Stimulated activated CD4-positive, alpha-beta T cell treated with anti-CD3 and anti-CD28 coated beads, Interleukin-1b, Interleukin-23, amount 100 ng/mL, for 1 hour (primary cell): ENCODE results near the gene PVRIG.
A peak's percentile ranks its signal among the peaks of the same experiment; 100 is the strongest.
"Not testable (repeated sequence)": the region's sequence is repeated elsewhere in the genome, so short reads cannot be mapped to it uniquely, and the experiment has no call there.

Experiments
- DNase-seq, 2 donors: peaks; one replicate each; pipeline ENCODE4 v3.0.0-alpha.2; 2020; ENCODE audit warnings: low read depth in 2 of 2

PVRIG gene

DNA sequence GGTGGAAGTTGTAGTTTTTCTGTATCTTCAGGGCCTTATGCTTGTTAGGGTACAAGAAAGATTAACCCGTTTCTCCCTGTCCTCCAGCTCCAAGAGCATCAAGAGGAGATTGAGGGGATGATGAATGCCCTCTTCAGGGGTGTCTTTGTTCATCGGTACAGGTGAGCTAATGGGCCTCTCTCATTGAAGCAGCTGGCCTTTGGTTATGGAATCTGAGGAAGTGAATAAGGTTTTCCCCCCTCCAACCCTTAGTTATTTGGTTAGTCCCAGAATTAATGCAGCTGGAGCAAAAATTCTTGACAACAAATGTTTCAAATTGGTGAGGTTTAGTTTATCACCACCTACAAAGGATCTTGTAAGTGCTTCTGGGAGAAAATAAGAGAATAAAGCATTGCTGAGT lies 24.5 kb upstream of the PVRIG start:
- no peak for DNase-seq

DNA sequence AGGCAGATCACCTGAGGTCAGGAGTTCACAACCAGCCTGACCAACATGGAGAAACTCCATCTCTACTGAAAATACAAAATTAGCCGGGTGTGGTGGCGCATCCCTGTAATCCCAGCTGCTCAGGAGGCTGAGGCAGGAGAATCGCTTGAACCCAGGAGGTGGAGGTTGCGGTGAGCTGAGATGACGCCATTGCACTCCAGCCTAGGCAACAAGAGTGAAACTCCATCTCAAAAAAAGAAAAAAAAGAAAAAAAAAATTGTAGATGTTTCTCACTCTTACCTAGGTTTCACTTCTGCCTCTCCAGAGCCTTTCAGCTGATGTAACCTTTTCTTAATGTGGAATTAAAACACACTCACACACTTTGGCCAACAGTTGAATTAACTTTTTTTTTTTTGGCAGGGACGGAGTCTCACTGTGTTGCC lies 23.8 kb upstream of the PVRIG start:
- not testable (repeated sequence) for DNase-seq

DNA sequence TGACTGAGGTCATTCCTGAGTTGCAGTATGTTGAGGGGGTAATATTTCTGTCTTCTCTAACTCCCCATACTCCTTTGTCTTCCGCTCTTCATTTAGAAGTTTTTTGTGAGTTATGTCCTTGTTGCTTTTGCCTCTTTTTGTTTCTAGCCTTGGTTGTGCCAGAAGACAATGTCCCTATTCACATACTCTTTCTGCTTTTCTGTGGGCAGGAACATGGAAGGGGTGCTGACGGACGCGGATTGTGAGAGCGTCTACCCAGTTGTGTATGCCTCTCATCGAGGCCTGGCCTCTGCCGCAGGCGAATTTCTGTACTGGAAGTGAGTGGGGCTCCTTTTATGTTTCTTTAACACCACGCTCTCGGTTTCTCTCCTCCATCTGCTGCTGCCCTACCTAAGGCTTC lies 21.5 kb upstream of the PVRIG start:
- no peak for DNase-seq

DNA sequence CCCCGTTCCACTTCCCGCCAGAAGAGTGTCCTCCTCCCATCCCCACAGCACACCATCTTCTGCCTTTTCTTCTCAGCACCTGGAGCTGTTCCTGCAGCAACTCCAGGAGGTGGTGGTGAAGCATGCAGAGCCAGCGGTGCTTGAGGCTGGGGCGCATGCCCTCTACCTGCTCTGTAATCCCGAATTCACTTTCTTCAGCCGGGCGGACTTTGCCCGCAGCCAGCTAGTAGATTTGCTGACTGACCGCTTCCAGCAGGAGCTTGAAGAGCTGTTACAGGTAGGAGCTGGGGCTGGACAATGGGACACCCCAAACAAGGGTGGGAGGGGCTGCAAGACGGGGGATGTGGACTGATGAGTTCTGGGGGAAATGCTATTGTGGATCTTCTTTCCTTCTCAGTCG lies 19.1 kb upstream of the PVRIG start:
- no peak for DNase-seq

DNA sequence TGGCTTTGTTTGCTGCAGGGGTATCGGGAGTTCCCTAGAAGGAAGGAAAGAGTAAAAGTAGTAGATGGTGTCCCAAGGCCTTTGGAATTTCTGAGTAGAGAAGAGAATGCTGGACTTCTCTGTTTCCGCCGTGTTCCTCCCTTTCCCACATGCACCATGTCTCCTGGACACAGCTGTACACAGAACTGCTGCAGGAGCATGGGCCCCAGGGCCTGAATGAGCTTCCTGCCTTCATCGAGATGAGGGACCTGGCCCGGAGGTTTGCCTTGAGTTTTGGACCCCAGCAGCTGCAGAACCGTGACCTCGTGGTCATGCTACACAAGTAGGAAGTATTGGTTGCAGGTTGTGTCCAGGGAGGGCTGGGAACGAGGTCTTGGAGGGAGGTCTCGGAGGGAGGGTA lies 15.3 kb upstream of the PVRIG start:
- no peak for DNase-seq

DNA sequence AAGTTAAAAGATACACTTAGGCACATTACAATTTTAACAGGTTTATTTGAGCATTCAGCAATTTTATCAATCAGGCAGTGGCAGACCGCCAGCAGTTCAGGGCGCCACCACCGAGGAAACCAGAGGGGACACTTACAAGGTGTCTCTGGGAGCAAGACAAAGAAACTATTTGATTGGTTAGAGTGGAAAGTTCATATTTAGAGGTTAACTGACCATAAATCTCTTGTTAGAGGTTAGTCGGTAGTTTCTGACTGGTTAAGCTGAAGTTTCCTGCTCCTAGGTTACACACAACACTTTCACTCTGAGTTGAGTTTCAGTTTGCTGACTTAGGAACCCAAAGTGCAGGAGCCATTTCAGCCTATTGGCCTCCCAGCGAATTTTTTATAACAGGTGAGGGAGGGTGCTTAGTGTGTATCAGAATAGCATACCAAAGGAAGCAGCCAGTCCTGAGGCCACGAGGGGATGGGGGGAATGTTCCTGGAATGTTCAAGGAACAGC lies 10.8 kb upstream of the PVRIG start:
- no peak for DNase-seq

DNA sequence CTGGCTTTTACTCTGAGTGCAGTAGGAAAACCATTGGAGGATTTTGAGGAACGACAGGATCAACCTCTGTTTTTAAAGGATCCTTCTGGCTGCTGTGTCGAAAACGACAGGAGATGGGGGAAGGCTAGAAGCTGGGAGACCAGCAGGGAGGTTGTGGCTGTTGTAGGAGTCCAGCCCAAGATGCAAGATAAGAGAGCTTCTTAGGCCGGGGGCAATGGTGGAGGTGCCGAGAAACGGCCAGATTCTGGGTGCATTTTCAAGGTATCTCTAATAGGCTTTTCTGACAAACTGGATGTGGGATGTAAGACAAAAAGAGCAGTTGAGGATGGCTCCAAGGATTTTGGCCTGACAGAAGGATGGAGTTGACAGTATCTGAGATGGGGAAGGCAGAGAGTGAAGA lies 10.3 kb upstream of the PVRIG start:
- DNase-seq = no peak

DNA sequence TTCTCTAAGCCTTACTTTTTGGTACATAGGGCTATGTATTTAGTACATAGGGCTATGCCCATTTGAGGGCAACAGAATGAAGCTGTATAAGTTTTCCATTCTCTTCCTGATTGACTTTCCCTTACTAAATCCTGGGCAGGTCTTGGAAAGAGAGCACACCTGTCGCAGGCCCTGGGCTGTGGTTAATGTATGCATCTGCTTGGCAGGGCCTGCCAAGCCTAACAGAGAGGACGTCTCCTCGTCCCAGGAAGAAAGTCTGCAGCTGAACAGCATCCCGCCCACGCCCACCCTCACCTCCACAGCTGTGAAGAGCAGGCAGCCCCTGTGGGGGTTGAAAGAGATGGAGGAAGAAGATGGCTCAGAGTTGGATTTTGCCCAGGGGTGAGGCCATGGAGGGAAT lies 8.9 kb upstream of the PVRIG start:
- DNase-seq = no peak

DNA sequence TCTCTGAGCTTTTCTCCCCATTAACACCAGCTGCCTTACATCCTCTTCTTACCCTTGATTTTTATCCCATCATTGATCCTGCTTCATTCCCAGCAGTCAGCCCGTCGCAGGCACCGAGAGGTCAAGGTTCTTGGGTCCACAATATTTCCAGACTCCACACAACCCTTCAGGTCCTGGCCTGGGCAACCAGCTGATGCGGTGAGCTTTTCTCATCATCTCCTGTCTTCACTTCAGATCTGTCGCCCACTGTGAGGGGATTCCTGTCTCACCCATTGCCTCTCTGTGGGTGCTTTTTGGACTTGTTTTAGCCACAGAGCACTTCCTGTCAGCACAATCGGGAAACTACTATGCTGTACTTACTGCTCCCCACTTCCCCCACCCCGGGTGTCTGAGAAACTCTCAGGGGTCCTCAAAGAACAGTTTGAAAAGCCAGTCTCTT lies 8.4 kb upstream of the PVRIG start:
- DNase-seq = no peak

DNA sequence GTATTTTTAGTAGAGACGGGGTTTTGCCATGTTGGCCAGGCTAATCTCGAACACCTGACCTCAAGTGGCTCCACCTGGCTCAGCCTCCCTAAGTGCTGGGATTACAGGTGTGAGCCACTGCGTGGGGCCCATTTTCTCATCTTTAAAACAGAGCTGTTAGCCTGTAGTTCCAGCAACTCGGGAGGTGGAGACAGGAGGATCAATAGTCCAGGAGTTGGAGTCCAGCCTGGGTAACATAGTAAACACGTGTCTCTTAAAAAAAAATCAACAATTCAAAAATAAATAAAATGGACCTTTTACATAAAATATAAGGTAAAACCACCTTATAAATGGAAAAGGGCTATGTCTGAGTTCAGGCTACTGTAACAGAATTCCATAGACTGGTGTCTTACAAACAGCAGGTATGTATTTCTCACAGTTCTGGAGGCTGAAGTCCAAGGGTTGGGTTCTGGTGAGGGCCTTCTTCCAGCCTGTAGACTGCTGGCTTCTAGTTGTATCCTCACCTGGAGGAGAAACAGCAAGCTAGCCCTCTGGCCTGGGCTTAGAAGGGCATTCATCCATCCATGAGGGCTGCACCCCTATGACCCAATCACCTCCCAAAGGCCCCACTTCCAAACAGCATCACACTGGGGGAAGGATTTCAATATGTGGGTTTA lies 7.0 kb upstream of the PVRIG start:
- no peak for DNase-seq

DNA sequence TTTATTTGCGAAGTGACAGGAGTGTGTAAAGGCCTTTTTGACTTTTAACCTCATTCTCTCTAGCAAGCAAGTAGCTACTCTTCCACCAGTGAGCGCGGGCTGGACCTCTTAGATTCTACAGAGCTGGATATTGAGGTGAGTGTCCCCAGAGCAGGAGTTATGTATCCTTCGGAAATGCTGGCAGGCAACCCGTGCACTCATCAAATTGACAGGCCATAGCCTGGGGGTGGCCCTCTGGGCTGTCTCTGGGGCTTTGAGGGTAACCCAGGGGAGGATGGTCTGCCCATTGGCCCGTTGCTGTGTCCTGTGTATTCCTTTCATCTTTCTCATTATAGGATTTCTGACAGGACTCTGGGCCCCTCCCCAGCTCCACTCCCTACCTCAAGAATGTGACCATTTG lies 6.1 kb upstream of the PVRIG start:
- DNase-seq = no peak

DNA sequence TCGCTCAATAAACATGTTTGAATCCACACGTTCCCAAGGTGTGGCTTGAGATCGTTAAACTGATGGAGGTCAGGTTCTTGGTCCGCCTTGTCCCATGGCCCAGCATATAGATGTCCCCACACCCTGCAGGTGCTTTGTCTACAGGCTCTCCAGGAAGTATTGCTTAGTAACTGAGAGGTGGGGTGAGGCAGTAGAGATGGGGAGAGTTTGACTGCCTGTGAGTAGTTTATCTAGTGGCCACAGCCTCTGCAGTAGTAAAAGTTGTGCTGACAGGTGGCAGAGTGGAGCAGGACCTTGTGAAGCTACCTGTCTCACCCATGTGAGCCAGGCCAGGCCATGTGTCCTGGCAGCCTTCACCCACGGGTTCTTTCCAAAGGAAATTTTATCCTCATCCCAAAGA lies 5.4 kb upstream of the PVRIG start:
- not testable (repeated sequence) for DNase-seq

DNA sequence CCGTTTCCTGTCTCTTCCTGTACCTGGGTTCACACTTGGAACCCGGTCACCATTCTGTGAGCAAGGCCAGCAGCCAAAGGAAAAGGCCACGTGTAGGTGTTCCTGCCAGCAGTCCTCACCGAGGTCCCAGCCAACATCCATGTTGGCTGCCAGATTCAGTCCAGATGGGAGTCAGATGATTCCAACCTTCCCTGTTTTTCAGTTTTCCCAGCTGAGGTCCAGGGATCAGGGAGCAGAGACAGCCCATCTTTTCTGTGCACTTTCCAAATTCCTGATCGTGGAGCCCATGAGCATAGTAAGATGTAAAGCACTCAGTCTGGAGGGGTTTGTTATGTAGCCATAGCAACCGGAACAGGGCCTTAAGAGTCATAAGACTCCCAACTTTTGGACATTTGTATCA lies 3.9 kb upstream of the PVRIG start:
- no peak for DNase-seq

DNA sequence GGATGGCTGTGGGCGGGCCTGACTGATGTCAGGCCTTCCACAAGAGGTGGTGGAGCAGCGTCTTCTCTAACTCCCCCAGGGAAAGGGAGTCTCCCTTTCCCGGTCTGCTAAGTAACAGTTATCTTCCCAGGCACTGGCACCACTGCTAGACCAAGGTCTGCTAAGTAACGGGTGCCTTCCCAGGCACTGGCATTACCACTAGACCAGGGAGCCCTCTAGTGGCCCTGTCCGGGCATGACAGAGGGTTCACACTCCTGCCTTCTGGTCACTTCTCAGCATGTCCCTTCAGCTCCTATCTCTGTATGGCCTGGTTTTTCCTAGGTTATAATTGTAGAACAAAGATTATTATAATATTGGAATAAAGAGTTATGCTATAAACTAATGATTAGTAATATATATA lies 1.8 kb upstream of the PVRIG start:
- DNase-seq = peak; percentile 63 to 69

DNA sequence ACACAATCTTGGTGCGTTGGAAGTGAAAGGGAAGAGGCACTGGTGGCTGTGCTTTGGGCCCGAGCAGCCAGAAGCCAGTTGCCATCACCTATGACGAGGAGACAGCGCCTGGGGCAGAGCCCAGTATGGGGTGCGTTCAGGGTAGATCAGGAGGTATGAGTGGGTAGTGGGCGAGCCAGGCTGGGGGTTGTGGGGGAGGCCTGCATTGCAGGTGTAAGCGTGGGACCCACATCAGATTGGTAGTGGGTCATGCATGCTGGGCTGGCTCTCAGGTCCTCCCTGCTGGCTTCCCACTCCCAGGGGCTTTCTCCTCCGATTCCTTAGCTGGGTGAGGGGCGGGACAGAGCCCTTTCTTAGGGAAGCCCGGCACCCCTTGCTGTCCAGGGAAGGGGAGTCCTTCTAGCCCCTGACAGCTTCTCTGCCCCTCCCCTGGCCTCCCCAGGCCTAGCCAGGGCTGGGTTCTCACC lies 445 bp upstream of the PVRIG start:
- DNase-seq = no peak

DNA sequence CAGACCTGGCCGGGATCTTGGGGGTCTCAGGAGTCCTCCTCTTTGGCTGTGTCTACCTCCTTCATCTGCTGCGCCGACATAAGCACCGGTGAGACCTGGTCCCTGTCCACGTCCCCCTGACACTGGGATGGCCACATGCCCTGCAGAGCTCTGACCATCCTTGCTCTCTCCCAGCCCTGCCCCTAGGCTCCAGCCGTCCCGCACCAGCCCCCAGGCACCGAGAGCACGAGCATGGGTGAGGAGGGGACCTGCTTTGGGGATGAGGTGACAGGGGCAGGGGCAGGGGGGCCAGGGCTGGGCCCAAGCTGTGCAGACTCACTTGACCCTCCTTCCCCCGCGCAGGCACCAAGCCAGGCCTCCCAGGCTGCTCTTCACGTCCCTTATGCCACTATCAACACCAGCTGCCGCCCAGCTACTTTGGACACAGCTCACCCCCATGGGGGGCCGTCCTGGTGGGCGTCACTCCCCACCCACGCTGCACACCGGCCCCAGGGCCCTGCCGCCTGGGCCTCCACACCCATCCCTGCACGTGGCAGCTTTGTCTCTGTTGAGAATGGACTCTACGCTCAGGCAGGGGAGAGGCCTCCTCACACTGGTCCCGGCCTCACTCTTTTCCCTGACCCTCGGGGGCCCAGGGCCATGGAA lies 959 bp downstream of the PVRIG start:
- no peak for DNase-seq

DNA sequence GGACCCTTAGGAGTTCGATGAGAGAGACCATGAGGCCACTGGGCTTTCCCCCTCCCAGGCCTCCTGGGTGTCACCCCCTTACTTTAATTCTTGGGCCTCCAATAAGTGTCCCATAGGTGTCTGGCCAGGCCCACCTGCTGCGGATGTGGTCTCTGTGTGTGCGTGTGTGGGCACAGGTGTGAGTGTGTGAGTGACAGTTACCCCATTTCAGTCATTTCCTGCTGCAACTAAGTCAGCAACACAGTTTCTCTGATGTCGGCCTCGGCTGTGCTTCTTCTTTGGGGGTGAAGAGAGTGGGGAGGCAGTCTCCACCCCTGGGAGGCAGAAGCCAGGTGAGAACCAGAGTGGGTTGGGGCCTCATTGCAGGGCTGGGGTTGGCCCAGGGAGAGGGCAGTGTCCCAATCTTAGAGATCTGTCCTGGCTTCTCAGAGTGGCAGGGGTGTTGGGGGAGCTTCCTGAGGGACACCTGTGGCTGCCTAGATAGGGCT lies 1.5 kb downstream of the PVRIG start:
- DNase-seq = peak; percentile 49 to 66

DNA sequence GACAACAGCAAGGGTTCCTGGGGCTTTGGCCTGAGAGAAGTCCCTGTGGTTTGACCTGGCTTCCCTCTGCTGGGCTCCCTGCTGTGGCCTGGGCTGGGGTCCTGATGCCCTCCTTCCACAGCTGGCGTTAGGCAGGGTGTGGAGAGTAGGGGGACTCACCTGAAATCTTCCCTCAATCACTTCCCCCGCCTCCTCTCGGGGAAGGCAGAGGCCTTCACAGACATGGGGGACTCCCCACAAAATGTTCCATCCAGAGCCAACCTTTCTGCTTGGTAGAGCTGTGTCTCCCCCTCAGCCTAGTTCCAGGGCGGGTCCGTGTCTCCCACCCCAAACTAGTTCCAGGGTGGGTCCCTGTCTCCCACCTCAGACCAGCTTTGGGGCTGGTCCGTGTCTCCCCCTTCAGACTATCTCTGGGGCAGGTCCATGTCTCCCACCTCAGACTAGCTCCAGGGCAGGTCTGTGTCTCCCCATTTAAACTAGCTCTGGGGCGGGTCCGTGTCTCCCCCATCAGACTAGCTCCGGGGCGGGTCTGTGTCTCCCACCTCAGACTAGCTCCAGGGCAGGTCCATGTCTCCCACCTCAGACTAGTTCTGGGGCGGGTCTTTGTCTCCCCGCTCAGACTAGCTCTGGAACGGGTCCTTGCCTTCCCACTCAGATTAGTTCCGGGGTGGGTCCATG lies 2.2 kb downstream of the PVRIG start:
- no peak for DNase-seq

DNA sequence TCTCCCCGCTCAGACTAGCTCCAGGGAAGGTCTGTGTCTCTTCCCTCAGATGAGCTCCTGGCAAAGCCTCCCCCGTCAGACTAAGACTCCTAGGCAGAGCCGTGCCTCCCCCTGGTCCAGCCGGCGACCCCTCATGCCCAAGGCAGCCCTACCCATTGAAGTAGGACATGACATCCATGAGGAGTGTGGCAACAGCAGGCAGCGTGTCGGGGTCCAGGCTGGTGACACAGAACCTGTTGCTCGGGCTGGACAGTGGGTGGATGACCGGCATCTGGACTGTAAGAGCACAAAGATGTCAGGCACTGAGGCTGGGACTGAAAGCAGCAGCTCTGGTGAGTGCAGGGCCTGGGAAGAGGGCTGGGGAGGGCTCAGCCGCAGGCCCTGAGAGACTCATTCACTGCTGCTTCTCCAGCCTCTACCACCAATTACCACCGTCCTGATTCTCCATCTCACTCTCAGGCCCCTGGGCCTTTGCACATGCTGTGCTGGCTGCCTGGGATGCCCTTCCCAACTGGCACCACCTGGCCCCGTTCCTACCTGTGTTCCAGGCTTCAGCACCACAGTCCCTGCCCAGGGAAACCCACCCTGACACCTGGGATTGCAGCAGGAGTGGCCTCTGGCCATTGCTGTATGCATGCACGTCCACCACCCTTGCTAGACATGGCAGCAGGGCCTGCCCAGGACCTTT lies 2.8 kb downstream of the PVRIG start:
- DNase-seq = no peak

DNA sequence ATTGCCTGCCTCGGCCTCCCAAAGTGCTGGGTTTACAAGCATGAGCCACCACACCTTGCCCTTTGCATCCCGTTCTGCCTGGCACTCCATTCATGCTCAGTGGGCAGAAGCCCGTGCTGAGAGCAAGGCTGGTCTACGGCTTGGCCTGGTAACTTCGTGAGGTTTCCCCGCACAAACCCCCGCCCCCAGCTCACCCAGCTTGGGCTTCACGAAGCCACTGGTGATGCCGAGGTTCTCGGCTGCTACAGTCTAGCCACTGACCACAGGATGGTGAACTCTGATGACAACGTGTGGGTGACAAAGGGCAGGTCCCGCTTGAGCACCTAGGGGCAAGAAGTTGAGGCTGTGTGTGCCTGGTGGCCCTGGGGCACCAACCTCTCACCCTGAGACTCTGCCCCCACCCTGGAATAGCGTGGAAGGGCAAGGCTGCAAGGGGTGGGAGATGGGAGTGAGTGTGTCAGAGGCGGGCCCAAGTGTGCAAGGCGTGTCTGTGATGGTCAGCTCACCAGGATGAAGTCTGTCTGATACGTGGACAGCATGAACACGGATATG lies 3.7 kb downstream of the PVRIG start:
- DNase-seq = not testable (repeated sequence)

DNA sequence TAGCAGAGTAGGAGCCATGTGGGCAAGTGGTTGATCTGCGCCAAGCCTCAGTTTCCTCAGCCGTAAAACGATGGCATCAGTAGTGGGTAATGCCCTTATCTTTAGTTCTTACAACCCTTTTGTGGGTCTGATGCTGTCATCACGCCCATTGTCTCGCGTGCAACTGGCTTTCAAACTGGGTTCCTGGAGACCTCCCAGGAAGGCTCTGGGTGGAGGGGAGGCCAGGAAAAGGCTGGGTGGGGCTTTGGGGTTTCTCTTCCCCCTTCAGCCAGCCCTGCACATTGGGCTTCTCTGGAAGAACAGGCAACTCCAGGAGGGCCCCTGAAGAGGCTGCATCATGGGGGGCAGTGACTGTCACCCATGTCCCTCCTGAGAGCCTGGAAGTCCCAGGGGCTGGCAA lies 5.1 kb downstream of the PVRIG start:
- not testable (repeated sequence) for DNase-seq
